Activated CD8-positive, alpha-beta memory T cell treated with anti-CD3 and anti-CD28 coated beads, Interleukin-2, amount 50 U/mL, for 24 hours (primary cell): ENCODE data around the gene PAX5.

ENCODE experiments used
- DNase-seq: peaks from one replicate; pipeline ENCODE4 v3.0.0-alpha.2; 2020; ENCODE audit errors: extremely low read depth

The PAX5 gene

DNA sequence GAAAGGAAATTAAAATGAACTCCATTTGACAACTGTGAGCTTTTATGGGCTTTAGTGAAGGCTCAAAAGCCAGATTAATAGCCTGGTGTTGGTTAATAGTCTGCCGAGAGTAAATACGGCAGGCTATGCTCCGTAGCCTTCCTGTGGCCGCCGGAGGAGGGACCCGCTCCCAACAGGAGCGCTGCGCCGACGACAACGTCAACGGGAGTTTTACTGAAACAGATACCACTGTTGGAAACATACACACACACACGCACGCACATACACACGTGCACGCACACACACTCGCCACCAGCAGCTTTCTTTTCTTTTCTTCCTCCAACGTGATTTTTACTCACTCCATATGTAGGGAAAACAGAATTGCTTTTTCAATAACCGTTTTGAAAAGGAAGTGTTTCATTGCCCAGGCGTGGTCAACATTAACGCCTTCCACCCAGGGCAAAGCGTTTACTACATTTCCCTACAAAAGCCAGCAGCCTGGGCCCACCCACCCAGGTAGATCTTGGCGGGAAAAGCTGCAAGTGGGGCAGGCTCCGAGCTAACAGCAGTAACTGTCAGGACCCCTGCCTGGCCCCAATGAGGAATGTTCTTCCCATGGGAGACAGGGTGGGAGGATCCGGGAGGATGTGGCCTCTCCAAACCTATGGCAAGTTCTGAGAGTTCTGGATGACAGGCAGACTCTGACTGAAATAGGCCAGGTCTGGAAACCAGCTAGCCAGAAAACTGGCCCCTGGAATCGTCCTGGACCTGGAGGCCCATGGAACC lies 72.3 kb downstream of the PAX5 start:
- DNase-seq, result no peak

DNA sequence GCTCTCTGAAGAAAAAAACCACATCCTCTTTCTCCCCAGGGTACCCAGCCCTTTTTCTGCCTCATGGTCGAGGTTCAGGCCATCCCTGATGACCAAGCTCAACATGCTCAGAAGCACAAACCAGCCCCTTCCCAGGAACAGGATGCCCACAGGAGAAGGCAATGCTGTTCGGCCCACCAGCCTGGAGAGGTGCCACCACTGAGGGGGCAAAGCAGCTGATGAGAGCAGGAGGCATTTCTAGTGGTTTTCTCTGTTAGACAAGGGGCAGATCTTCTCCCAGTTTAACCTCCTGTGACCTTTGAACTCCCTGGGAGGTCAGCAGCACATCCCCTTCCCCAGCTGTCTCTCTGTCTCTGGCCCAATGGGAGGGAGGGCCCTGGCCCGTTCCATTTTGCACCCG lies 73.0 kb downstream of the PAX5 start:
- no peak for DNase-seq

DNA sequence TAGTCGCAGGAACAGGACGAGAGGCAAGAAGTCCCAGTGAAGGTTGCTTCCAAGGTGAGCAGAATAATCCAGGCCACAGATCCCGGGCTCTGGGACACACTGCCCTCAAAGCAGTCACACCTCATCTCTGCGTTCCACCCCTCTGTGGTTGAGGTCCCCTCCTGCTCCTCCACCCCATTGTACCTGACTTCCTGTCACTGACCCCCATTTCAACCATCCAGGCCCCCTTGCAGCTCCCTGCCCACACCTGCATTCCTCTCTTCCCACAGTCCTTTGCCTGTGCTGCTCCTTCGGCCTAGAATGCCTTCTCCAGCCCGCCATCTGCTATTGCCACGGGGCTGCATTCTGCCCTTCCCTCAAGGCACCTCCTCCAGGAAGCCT lies 73.5 kb downstream of the PAX5 start:
- DNase-seq, result no peak

DNA sequence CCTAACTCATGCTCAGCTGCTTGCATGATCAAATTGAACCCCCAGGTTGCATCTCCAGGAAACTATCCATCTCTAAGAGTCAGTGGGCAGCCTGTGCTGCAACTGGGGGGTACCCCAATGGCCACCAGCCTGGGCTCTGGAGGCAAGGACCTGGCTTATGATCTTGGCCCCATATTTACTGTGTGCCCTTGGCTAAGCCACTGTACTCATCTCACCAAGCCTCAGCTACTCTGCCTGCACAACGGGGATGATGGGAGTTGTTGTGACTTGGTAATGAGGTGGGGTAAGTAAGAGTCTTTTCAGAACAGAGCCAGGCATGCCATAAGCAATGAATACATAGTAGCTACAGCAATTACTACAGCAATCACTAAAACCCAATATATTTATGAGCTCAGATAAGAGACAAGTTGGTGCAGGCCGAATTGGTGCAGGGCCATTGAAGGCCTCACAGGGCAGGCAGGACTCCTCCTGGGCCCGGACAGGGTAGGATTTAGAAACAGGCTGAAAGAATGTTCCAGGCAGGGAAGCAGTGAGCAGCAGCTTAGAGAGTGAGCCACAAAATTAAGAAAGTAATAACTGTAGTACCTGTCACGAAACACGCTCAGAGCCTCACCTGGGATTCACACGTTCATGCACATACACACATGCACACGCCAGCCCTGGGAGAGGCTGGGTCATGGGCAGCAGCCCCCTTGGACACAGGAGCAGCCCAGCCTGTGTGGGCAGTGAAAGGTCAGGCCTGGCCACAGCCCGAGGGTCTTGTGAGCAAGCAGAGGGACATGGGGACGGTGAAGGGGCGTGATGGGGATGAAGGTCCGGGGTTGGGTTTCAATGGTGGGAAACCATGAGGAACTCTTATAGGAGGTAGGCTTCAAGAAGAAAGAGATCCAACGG lies 74.1 kb downstream of the PAX5 start:
- no peak for DNase-seq

DNA sequence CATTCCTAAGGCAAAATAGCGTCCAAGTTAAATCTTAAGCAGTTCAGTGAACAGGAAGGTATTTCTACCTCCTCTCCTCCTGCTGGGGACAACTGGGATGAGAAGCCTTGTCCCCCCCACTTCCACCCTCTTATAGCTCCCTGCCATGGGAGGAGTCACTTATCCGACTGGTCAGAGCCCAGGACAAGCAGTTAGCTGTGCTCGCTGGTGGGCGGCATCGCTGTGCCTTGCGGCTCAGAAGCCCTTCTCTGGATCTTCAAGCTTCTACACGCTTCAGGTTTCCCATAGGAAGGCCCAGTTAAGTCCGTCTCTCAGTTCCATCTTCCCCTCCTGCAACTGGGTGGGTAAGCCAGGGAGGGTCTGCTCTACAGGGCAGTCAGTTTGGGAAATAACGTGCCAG lies 77.2 kb downstream of the PAX5 start:
- no peak for DNase-seq

DNA sequence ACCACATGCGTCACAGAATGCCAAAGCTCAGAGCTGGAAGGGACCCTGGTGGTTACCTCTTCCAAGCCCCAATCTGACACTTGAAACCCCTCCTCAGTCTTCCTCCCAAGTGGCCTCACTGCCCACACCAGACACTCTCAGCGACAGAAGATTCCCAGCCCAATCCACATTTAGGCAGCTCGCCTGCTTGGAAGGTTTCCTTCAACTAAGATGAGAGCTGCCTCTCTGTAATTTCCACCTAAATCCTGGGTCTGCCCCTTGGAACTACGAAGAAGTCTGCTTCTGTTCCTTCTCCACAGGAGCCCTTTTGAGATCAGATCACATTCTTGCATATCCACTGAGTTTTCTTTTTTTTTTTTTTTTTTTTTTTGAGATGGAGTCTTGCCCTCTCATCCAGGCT lies 83.7 kb downstream of the PAX5 start:
- DNase-seq, result no peak

DNA sequence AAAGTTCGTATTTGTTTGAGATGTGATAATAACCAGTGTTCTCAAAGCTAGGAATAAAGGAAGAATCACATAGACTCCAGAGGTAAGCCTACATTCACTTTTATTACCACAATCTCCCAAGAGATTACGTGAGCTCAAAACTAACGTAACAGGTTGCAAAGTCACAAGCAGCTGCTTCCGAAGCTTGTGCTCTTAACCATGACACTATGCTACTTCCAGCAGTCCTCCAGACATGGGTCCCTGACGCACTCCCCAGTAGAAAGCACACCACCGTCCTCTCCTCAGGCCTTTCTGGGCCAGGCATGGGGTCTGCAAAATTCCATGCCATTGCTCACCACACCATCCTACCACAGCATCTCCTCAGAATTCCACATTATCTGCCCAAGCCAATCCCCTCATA lies 84.6 kb downstream of the PAX5 start:
- DNase-seq, result no peak

DNA sequence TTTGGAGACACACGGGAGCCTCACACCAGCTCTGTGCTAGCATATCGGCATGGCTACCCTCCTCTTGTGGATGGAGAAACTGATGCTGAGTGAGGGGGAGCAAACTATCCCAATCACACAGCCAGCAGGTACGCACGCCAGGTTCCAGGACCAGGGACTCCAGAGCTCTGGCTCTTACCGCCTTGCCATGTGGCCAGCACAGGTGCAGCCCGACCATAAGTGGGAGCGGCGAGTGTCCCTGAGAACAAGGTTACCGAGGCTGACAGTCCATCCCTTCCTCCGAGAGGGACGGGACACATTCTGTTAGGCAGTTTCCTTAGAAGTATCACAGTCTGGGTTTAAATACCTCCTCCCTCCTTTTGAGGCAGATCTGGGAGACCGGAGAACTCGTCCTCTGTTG lies 86.0 kb downstream of the PAX5 start:
- DNase-seq, result no peak

DNA sequence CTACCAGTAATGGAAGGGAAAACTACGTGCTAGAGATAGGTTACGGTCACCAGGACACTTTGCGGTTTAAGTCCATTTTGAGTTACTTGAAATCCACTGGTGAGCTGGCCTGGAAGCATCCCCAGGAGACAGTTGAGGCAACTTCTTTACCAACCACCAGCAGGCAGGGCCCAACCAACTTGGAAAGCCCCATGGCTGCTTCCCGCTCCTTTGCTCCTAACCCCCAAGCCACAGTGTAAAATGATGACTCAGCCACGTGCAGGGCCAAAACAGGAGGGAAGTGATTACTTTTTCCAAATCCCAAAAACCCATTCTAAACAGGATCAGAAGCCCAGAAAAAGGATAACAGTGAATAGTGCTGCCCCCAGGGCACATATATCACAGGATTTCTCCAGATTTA lies 87.4 kb downstream of the PAX5 start:
- DNase-seq, result no peak

DNA sequence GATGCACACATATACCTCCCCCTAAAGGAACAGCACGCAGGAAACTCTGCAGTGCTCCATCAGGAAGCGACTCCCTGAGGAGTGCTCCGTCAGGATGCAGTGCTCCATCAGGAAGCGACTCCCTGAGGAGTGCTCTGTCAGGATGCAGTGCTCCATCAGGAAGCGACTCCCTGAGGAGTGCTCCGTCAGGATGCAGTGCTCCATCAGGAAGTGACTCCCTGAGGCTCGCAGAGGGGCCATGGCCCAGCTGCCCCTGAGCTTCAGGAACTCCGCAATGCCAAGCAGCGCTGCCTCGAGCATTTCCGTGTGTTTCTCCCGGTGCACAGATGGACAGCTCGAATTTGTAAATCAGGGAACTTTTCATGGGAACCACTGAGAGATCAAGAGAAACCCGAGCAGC lies 88.1 kb downstream of the PAX5 start:
- DNase-seq, result no peak

DNA sequence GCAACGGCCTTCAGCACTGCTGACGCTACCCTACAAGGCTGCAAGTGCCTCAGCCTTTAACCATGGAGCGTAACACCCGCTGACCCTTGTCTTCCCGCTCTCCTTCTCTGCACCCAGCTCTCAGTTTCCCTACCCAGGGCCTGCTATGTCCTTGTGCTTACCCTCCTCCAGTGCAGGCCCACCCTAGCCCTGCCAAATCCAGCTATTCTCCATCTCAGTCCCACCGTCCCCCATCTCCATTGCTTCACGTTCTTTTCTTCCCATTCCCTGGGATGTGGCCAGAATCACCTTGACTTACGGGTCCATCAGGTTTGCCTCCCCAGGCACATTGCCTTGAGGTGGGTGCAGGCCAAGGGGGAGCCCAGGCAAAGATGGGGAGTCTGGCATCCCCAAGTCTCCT lies 91.2 kb downstream of the PAX5 start:
- DNase-seq, result no peak

DNA sequence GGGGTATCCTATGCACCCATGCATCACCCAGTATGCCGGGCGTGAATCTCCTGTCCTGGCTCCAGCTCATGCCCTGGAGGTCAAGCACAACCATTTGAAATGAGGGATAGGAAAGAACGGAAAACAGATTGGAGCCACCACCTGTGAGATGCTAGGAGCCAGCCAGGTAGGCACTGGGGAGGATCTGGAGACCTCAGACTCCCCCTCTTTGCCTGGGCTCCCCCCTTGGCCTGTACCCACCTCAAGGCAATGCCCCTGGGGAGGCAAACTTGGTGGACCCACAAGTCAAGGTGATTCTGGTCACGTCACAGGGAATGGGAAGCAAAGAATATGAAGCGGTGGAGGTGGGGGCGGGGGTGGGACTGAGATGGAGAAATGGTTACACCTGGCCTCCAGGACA lies 92.6 kb downstream of the PAX5 start:
- DNase-seq, result no peak

DNA sequence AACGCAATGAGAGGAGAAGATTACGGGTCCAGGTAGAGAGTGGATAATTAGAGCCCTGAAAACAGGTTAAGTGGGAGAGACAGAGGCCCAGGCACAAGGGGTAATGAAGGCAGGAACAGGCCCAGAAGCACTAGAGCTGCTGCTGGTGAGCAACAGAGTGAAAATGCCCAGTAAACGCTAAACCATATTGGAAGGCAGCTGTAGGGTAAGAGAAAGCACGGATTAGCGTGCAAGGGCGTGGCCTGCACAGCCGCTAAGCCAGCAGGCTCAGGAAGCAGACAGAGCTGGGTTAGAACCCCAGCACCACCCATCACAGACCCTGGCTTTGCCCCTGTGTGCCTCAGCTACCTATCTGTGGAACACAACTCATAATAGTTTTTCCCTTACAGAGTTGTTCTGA lies 93.2 kb downstream of the PAX5 start:
- no peak for DNase-seq

DNA sequence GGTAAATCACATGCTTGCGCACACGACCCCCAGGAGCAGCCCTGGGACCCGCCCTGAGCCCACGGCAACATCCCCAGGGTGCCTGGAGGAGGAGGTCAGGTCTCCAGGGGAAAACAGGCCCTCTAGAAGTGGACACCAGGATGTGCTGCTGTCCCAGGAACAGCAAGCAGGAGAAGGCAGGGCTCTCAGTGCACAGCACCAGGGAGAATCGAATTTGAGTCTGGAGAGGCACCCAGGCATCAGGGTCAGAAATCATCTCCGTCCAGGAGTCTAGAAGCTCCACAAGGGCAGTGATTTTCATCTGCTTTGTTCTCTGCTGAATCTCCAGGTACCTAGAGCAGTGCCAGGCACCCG lies 93.6 kb downstream of the PAX5 start:
- no peak for DNase-seq

DNA sequence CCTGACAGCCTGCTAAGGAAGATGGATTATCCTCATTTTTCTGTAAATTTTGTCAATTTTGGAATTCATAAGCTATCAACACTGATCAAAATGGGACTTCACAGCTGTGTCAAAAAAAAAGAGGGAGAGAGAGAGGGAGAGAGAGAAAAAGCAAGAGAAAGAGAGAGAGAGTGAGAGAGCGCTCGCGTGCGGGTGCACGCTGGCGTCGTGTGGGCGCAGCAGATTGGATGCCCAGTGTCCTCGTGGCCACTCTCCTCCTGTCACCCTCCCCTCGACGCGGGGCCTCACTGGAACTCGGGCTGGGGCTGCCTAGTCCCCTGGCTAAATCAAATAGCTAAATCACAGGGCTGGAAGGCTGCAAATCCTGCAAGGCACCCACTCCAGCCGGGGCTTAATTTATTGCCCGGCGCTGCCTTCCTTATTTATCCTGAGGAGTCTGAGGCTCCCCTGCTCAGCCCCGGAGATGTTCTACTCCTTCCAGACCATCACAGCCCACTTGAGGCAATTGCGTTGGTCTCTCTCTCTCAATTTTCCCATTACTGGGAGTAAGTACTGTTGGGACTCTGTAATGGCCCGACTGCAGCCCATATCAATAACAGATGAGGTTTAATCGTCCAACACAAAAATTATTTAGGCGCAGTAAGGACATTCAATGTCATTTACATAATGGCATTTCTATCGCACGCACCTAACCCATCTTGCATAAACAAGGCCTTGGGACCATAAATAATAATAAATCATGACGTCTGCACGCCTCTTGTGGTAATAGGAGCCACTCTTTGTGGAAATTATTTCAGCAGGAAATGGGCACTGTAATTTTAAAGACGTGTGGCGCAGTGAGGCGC lies 94.2 kb downstream of the PAX5 start:
- no peak for DNase-seq

DNA sequence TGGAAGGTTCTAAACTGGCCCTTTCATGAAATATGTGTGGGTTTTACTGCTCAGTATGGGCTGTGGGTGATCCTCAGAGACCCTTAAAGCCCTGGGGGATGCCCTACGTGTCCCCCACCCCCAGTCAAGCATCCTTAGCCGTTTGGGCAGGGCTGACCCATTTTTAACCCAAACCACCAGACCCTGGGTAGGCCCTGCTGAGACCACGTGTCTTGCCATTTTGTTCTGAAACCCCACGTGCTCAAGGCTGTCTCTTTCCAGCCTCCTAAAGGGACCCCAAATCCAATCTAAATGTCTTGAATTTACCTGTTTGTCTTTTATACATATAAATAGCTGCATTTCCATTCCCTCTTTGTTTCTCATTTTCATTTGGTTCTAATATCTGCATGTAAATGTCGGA lies 94.9 kb downstream of the PAX5 start:
- DNase-seq, result no peak

DNA sequence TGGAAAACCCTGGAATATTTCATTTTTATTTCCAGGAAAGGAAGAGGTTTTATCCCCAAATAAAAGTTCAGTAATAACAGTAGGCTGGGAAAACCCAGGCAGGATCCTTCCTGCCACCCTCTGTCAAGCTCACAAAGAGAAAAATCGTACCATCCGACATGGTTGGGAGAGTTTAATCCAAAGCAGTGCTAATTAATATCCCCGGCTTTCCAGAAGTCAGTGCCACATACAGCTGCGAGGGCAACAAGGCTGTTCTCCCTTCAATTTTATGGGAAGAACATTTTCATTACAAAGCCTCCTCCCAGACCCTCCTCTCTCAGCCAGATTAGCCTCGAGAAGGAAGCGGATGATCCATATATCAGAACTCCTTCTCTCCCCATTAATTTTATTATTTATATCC lies 95.5 kb downstream of the PAX5 start:
- no peak for DNase-seq

DNA sequence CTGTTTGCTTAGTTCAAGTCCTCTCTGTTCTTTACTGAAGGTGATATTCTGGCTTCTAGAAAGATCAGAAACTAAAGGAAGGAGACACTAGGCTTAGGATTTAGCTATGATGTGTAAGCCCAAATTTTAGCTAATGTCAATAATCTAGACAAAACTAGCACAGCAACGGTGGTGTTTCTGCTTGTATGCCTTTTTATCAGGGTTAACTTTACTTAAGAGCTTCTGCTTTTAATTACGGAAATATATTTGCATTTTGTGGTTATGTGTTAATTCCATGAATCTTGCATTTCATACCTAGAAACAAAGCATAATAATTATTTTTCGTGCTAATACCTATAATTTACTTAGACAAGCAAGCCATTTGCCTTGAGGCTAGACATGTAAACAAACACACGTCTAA lies 96.1 kb downstream of the PAX5 start:
- no peak for DNase-seq

DNA sequence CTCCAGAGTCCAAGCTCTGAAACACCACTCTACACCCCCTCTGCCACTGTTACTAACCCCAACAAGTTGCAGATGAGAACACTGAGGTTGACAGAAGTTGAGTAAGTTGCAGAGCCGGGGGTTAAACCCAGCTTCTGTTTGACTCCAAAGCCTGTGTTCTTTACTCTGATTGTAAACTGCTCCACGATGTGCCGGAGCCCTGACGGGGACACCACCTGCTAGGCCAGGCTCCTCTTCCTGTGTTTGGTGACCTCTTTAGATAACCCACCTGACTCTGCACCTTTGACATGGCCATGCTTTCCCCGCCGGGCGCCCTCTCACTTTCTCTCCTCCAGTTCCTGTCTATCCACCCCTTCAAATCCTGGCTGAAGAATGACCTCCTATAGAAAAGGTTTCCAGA lies 96.7 kb downstream of the PAX5 start:
- DNase-seq, result no peak

DNA sequence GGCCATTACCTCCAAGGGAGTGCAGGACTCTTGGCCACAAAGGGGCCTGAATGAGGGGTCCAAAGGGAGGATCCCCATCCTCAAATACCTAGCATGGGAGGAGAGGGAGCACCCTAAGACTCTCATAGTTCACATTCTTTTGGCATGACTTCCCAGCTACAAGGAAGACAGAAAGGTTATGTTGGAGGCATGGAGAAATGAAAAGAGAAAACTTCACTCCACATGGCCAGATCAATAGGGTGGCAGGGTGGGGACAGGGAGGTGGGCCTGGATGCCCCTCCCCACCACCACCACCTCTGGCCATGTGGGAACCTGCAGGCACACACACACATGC lies 97.6 kb downstream of the PAX5 start:
- no peak for DNase-seq

DNA sequence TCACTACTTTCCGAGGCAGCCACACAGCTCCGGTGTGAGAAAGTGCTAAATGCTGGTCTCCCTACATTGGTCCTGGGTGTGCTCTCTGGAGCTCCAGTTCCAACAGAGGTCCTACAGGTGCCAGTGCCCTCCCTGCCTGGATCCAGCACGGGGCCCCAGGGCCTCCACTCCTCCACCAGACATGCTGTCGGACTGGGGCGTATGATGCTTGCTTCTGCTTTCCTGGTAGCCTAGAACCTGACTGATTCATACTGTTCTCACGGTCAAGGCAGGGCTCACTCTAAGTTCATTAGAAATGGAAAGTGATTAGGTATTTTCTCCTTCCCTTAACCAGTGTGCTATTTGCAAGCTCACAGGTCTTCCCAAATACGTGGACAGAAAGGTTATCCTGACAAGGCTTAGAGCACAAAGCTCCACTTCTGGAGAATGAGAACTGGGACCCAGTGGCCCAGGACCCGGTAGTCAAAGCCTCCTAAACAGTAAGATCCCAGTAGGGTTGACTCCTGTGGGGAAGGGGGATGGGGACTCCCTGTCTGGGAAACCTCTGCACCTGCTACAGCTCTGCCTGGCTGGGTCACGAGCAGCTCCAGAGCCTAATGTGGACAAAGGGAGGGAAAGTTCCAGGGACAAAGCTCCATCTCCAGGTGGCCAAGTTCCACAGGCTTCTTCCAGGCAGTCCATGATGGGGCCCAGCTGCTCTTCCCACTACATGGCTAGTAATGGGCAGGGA lies 98.1 kb downstream of the PAX5 start:
- no peak for DNase-seq

DNA sequence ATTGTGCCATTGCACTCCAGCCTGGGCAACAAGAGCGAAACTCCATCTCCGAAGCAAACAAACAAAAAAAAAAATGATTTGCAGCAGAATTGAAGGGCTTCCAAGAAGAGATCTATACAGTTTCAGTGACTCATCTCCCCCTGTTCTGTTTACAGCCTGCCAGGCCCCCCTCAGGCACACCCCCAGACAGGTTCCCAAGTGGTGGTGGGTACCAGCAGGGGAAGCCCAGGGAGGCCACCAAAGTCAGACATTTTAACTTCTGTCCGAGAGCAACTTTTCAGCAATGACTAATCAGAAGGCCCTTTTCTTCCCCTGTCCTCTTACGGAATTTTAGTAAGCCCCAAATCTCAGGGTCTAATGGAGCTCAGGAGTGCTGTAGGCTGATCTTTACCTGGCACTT lies 98.7 kb downstream of the PAX5 start:
- no peak for DNase-seq
